ENCODE data around the gene ZNF385B.

DNA sequence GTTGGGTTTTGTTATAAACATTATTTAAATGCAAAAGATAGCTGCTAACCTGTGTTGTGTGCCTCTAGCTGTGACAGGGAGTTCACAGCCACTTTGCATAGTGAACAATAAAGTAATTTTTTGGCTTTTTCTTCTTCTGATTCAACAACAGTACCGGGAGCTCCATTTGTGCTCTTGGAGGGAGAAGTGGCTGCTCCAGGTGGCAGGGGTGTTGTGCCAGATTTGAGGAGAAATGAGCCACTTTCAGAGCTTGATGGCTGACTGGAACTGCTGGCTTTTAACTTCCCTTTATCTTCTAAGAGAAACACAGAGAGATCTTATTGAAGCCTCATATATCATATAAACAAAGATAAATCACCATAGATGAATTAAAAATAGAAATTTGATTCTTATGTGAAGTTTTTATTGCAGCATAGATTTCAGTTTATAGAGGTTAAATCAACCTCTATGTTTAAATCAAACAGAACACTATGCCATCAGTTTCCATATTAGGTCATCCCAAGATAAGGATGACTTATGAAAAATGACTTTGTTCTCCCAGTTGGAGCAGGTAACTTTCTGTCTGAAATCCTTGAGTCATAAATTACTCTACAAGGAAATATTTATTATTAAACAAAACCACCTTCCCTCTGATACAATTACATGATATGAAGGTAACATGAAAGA lies 414.8 kb downstream of the ZNF385B start:
- TF ChIP-seq, protein P1, sequence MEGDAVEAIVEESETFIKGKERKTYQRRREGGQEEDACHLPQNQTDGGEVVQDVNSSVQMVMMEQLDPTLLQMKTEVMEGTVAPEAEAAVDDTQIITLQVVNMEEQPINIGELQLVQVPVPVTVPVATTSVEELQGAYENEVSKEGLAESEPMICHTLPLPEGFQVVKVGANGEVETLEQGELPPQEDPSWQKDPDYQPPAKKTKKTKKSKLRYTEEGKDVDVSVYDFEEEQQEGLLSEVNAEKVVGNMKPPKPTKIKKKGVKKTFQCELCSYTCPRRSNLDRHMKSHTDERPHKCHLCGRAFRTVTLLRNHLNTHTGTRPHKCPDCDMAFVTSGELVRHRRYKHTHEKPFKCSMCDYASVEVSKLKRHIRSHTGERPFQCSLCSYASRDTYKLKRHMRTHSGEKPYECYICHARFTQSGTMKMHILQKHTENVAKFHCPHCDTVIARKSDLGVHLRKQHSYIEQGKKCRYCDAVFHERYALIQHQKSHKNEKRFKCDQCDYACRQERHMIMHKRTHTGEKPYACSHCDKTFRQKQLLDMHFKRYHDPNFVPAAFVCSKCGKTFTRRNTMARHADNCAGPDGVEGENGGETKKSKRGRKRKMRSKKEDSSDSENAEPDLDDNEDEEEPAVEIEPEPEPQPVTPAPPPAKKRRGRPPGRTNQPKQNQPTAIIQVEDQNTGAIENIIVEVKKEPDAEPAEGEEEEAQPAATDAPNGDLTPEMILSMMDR (IDR thresholded peaks at IDR 0.05) = no peak
- no peak for TF ChIP-seq POLR2A (IDR thresholded peaks at IDR 0.05)

Measured in stomach (tissue), 4 donors.